ENCODE measurements around the gene SLC39A1. TPM values are rescaled to one million over a fixed set of nuclear protein-coding genes. Genes with fewer than 3 reads are reported as not detected.

Gene SLC39A1
- total and polyA plus RNA-seq, 9 of the 15 experiments (the other 6 are each of a cell fraction or from before 2014, with no cell fraction given): 9.9 to 81.1 (median 62.7) TPM

DNA sequence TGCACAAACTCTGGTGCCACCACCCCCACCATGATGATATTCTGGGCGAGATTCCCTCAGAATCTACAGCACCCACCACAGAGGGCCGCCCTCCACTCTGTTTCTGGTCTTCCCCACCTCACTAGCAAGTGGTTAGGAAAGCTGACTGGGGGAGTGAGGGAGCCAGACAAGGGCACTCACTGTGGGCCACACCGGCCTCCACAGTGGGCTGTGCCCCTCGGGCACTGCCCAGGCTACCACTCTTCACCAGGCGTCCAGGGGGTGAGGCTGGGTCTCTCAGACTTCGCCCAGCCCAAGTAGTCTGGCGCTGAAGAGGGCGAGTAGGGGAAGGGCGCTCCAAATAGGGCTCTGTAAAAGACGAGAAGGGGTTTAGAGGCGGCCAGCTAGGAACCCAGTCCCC is 29.4 kb downstream of the SLC39A1 start:
- POLR2A ChIA-PET: interaction anchor here (1.1 to 1.7 kb wide), 4 partner anchors 9 to 12 kb away, joined by 5 to 7 read pairs (median 6); partner anchors contain the start of genes DENND4B and GATAD2B
- in situ Hi-C loops (cut with MboI): no loop called here
- no peak for FAIRE-seq
- TF ChIP-seq GATAD2A (IDR thresholded peaks at IDR 0.05) (no peak), POLR2AphosphoS2 (IDR thresholded peaks at IDR 0.05; ENCODE audit: low read length) (no peak), MEF2A (IDR thresholded peaks at IDR 0.05; ENCODE audit: control insufficient read depth, low read depth, low read length) (no peak), RBM34 (IDR thresholded peaks at IDR 0.05; ENCODE audit: borderline replicate concordance, insufficient read depth, low read length) (no peak), HNRNPLL (IDR thresholded peaks at IDR 0.05; ENCODE audit: low read depth, low read length, poor library complexity, severe bottlenecking) (no peak), ZNF253 (CRISPR knock-in tag; conservative IDR thresholded peaks at IDR 0.05) (no peak), ZZZ3 (IDR thresholded peaks at IDR 0.05) (no peak), DIDO1 (tag; IDR thresholded peaks at IDR 0.05; ENCODE audit: low read depth) (no peak), SRSF7 (optimal IDR thresholded peaks at IDR 0.05; ENCODE audit: low read depth, low read length) (no peak), CBX2 (IDR thresholded peaks at IDR 0.05; ENCODE audit: insufficient read depth, low read length, poor library complexity, severe bottlenecking) (no peak), HIVEP1 (CRISPR knock-in tag; IDR thresholded peaks at IDR 0.05) (no peak), MCM5 (IDR thresholded peaks at IDR 0.05; ENCODE audit: low read depth) (no peak), ETV5 (CRISPR knock-in tag; IDR thresholded peaks at IDR 0.05; ENCODE audit: low read depth) (no peak)
- TF ChIP-seq, protein P1, sequence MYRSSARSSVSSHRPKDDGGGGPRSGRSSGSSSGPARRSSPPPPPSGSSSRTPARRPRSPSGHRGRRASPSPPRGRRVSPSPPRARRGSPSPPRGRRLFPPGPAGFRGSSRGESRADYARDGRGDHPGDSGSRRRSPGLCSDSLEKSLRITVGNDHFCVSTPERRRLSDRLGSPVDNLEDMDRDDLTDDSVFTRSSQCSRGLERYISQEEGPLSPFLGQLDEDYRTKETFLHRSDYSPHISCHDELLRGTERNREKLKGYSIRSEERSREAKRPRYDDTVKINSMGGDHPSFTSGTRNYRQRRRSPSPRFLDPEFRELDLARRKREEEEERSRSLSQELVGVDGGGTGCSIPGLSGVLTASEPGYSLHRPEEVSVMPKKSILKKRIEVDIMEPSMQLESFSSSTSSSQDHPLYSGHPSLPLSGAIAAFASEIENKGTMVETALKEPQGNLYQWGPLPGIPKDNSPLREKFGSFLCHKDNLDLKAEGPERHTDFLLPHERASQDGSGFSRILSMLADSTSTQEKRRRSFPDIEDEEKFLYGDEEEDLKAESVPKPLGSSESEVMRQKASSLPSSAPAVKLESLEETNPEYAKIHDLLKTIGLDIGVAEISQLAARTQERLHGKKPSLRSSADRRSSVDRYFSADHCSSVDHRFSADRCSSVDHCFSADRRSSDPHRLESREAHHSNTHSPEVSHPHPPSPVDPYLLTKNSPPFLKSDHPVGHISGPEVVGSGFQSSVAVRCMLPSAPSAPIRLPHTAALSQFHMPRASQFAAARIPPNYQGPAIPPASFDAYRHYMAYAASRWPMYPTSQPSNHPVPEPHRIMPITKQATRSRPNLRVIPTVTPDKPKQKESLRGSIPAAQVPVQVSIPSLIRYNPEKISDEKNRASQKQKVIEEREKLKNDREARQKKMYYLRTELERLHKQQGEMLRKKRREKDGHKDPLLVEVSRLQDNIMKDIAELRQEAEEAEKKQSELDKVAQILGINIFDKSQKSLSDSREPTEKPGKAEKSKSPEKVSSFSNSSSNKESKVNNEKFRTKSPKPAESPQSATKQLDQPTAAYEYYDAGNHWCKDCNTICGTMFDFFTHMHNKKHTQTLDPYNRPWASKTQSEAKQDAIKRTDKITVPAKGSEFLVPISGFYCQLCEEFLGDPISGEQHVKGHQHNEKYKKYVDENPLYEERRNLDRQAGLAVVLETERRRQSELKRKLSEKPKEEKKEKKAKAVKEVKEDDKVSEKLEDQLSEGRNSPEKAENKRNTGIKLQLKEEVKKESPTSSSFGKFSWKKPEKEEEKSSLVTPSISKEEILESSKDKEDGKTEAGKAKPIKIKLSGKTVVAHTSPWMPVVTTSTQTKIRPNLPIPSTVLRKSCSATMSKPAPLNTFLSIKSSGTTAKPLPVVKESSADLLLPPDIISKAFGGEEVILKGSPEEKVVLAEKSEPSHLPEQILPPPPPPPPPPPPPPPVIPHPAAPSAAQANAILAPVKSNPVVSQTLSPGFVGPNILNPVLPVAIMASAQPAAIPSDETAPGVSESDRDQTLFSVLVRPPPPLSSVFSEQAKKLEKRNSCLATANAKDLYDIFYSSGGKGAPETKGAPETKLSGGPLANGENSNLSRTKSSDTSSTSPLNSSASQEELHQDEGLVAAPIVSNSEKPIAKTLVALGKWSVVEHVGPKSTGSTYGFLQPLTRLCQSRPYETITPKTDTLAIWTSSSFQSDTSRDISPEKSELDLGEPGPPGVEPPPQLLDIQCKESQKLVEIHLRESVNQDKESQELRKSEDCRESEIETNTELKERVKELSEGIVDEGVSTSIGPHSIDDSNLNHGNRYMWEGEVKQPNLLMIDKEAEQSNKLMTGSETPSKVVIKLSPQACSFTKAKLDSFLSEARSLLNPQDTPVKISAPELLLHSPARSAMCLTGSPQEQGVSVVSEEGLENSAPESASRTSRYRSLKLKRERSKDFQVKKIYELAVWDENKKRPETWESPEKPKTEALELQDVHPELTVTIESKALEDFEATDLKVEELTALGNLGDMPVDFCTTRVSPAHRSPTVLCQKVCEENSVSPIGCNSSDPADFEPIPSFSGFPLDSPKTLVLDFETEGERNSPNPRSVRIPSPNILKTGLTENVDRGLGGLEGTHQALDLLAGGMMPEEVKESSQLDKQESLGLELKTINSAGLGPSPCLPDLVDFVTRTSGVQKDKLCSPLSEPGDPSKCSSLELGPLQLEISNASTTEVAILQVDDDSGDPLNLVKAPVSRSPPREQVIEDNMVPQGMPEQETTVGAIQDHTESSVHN (IDR thresholded peaks at IDR 0.05; ENCODE audit: borderline replicate concordance in 1 of 2, low read depth in 1 of 2): no peak

More for the DNA sequence above, 29.4 kb downstream of the SLC39A1 start:
- Histone ChIP-seq H3K36me3 (ENCODE audit: control insufficient read depth, insufficient read depth, low read length) (peaks cover 80% of the 10 kb centered on the region; the same call in 2 of the 3 replicates), H3K4me3 (no peak overlapping the region), H3K4me1 (replicated peaks in 1 of 2; ENCODE audit: control insufficient read depth in 2 of 2, insufficient read depth in 2 of 2, low read length in 2 of 2) (no peaks in the 10 kb centered on the region), H4K20me1 (replicated peaks; ENCODE audit: control insufficient read depth, insufficient read depth, low read length) (no peaks in the 10 kb centered on the region), H2AFZ (ENCODE audit: low read depth, low read length) (no peak overlapping the region), H3K4me2 (ENCODE audit: insufficient read depth, low read length) (no peak overlapping the region), H3K27me3 (ENCODE audit: control insufficient read depth in 2 of 2, insufficient read depth in 2 of 2, low read length in 2 of 2) (no peaks in the 10 kb centered on the region), H3K27ac (ENCODE audit: extremely low read depth, low read depth, low read length) (no peak overlapping the region), H3K9me3 (replicated peaks; ENCODE audit: control insufficient read depth, insufficient read depth, low read depth, low read length) (no peaks in the 10 kb centered on the region), H3K79me2 (ENCODE audit: control insufficient read depth, insufficient read depth, low read length) (no peaks in the 10 kb centered on the region), H3K9ac (ENCODE audit: insufficient read depth in 1 of 2, low read depth in 2 of 2, low read length in 2 of 2) (no peak overlapping the region), H3K9me1 (ENCODE audit: control insufficient read depth, insufficient read depth, low read length) (no peaks in the 10 kb centered on the region)
- DNase-seq (ENCODE audit: extremely low read depth in 1 of 4, low spot score in 3 of 4) (no peak), ATAC-seq (no peak)
- CTCF ChIA-PET (ENCODE audit: low intra/inter-chr PET ratio): no interaction called here
- 93% methylated on average over 11 of the region's 11 CpGs for WGBS (ENCODE audit: insufficient coverage, low coverage, missing lambda C conversion rate)
- intact Hi-C loops (cut with micrococcal nuclease): no loop called here
- BruUV-seq (replicated peaks): no TSS peak
